ENCODE measurements around the gene PPP1R16B.

Gene PPP1R16B

DNA sequence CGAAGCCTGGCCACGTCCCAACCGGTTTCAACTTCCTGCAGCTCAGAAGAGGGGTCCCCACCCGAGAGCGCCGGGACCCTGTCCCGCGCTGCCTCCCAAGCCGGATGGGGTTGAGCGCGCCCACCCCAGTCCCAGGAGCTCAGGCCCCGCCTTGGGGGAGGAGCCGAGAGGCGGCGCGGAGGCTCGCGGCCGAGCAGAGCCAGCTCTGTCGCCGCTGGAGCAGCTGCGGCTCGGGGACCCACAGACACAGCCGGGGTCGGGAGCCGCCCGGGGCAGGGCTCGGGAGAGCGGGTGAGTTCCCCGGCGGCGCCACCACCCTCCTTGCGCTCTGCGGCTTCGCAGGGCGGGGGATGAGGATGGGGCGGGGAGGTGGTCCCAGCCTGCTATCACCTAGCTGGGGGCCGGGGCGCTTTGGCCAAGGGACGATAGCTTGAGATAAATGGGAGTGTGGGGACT is at the start of gene PPP1R16B:
Gene PPP1R16B (plus strand): TSS at position 196 of the 456 bp plus-strand sequence. CDS start 30,229 bp downstream, outside the sequence.
- no peaks in the 10 kb centered on the region for H3K9me3 Mint-ChIP-seq
- peaks cover 47% of the 10 kb centered on the region for H3K4me1 Mint-ChIP-seq (ENCODE audit: low read depth)
- H3K4me3 Mint-ChIP-seq: peak within 1 kb of the TSS; percentile 96
- H3K27me3 Mint-ChIP-seq (ENCODE audit: low read depth): no peaks in the 10 kb centered on the region
- peaks cover 29% of the 10 kb centered on the region for H3K36me3 Mint-ChIP-seq (ENCODE audit: low read depth)
- peak; percentile 80 for DNase-seq (ENCODE audit: low spot score)
- H3K27ac Mint-ChIP-seq: peak within 1 kb of the TSS; percentile 96

GRCh38 chr20:38757145-38757775 is 48.2 kb upstream of the PPP1R16B start:
- DNase-seq (ENCODE audit: low spot score): no peak
- Mint-ChIP-seq H3K4me1 (ENCODE audit: low read depth) (no peaks in the 10 kb centered on the region), H3K27ac (no peak overlapping the region), H3K27me3 (ENCODE audit: low read depth) (no peaks in the 10 kb centered on the region), H3K9me3 (no peaks in the 10 kb centered on the region), H3K4me3 (no peak overlapping the region), H3K36me3 (ENCODE audit: low read depth) (peaks cover 29% of the 10 kb centered on the region)

DNA sequence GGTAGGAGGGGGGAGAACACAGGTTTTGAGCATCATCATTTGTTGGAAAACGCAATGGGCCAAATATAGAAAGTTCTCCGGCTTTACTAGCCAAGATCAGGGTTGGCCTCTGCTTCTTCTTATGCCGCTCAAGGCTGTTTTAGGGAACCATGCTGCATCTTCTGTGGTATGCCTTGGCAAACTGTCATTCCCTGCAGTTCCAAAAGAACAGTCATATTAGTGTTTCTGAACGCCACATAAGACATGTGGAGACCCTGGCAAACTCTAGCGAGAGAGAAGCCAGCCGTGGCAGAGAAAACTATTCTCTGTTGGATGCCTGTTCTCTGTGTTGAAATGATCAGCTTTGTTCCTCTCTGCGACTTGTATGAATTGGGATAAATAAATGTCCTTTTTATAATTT is 46.4 kb upstream of the PPP1R16B start:
- peaks cover 32% of the 10 kb centered on the region for H3K36me3 Mint-ChIP-seq (ENCODE audit: low read depth)

GRCh38 chr20:38760978-38761377 is 44.5 kb upstream of the PPP1R16B start:
- Mint-ChIP-seq H3K27ac (no peak overlapping the region), H3K36me3 (ENCODE audit: low read depth) (peaks cover 36% of the 10 kb centered on the region), H3K4me3 (no peak overlapping the region), H3K9me3 (no peaks in the 10 kb centered on the region), H3K4me1 (ENCODE audit: low read depth) (peaks cover 14% of the 10 kb centered on the region), H3K27me3 (ENCODE audit: low read depth) (no peaks in the 10 kb centered on the region)
- DNase-seq (ENCODE audit: low spot score): no peak

More for the DNA sequence above, 46.4 kb upstream of the PPP1R16B start:
- no peak for DNase-seq (ENCODE audit: low spot score)
- Mint-ChIP-seq H3K9me3 (no peaks in the 10 kb centered on the region), H3K27ac (no peak overlapping the region), H3K27me3 (ENCODE audit: low read depth) (no peaks in the 10 kb centered on the region), H3K4me3 (no peak overlapping the region), H3K4me1 (ENCODE audit: low read depth) (peaks cover 9% of the 10 kb centered on the region)

DNA sequence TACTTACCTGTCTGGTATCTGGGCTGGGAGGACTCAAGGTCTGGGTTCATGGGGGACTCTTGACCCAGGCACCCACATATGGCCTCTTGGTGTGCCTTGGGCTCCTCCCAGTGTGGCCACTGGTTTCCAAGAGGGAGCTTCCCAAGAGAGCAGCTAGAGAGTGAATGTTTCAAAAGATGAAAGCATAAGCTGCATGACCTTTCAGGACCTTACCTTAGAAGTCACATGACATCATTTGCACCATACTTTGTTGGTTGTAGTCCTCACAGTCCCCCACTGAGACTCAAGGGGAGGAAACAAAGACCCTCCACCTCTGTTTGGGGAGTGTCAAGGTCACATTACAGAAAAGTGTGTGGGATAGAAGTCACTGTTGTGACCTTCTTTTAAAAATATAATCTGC is 43.3 kb upstream of the PPP1R16B start:
- no peaks in the 10 kb centered on the region for H3K27me3 Mint-ChIP-seq (ENCODE audit: low read depth)
- H3K9me3 Mint-ChIP-seq: no peaks in the 10 kb centered on the region
- H3K4me3 Mint-ChIP-seq: no peak overlapping the region
- peaks cover 14% of the 10 kb centered on the region for H3K4me1 Mint-ChIP-seq (ENCODE audit: low read depth)
- no peak for DNase-seq (ENCODE audit: low spot score)
- no peak overlapping the region for H3K27ac Mint-ChIP-seq
- peaks cover 38% of the 10 kb centered on the region for H3K36me3 Mint-ChIP-seq (ENCODE audit: low read depth)

GRCh38 chr20:38763616-38764015 is 41.9 kb upstream of the PPP1R16B start:
- Mint-ChIP-seq H3K9me3 (no peaks in the 10 kb centered on the region), H3K4me1 (ENCODE audit: low read depth) (peaks cover 14% of the 10 kb centered on the region), H3K36me3 (ENCODE audit: low read depth) (peaks cover 42% of the 10 kb centered on the region), H3K27ac (no peak overlapping the region), H3K27me3 (ENCODE audit: low read depth) (no peaks in the 10 kb centered on the region), H3K4me3 (no peak overlapping the region)
- no peak for DNase-seq (ENCODE audit: low spot score)

DNA sequence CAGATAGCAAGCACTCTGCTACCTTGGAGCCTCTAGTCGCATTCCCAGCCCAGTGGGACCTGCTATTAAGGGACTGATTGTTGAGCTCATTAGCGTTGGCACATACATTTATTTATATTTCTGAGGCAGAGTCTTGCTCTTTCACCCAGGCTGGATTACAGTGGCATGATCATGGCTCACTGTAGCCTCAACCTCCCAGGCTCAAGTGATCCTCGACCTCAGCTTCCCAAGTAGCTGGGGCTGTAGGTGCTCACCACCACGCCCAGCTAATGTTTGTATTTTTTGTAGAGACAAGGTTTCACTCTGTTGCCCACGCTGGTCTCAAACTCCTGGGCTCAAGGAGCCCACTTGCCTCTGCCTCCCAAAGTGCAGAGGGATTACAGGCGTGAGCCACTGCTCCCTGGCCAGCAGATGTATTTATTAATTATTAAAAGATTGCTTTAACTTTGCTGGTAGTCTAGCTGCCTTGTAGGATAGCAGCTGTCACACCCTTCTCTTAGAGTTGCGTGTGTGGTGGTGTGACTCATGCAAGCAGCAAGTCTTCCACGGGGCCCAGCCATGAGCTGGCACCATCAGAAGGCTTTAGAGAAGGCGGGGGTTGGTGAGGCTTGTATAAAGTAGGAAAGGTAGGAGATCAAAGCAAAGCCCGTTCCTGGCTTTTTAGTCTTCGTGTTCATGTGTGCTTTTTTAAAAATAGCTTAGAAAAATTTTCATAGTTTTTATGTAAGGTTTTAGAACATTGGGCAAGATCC is 40.8 kb upstream of the PPP1R16B start:
- peak overlapping the region; percentile 72 for H3K27ac Mint-ChIP-seq
- H3K36me3 Mint-ChIP-seq (ENCODE audit: low read depth): peaks cover 40% of the 10 kb centered on the region

DNA sequence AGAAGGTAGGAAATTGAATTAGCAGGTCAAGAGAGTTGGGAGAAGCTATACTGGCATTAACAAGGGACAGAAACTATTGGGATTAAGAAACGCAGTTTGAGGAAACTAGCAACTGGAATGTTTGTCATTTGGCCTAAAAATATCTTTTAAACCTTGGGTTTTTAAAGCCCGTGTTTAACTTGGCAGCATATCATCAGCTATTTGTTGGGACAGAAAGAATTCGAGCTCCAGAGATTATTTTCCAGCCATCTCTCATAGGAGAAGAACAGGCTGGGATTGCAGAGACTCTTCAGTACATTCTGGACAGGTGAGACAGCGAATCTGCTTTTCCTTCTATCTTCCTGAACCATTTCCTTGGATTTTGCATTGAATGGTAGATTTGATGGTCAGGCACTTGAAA is 39.4 kb upstream of the PPP1R16B start:
- no peaks in the 10 kb centered on the region for H3K27me3 Mint-ChIP-seq (ENCODE audit: low read depth)
- no peaks in the 10 kb centered on the region for H3K9me3 Mint-ChIP-seq
- H3K4me1 Mint-ChIP-seq (ENCODE audit: low read depth): peaks cover 14% of the 10 kb centered on the region
- H3K4me3 Mint-ChIP-seq: no peak overlapping the region
- peaks cover 33% of the 10 kb centered on the region for H3K36me3 Mint-ChIP-seq (ENCODE audit: low read depth)
- DNase-seq (ENCODE audit: low spot score): no peak
- H3K27ac Mint-ChIP-seq: no peak overlapping the region

More for the DNA sequence above, 40.8 kb upstream of the PPP1R16B start:
- Mint-ChIP-seq H3K4me1 (ENCODE audit: low read depth) (peaks cover 14% of the 10 kb centered on the region), H3K27me3 (ENCODE audit: low read depth) (no peaks in the 10 kb centered on the region), H3K9me3 (no peaks in the 10 kb centered on the region), H3K4me3 (no peak overlapping the region)
- DNase-seq (ENCODE audit: low spot score): peak; percentile 45

DNA sequence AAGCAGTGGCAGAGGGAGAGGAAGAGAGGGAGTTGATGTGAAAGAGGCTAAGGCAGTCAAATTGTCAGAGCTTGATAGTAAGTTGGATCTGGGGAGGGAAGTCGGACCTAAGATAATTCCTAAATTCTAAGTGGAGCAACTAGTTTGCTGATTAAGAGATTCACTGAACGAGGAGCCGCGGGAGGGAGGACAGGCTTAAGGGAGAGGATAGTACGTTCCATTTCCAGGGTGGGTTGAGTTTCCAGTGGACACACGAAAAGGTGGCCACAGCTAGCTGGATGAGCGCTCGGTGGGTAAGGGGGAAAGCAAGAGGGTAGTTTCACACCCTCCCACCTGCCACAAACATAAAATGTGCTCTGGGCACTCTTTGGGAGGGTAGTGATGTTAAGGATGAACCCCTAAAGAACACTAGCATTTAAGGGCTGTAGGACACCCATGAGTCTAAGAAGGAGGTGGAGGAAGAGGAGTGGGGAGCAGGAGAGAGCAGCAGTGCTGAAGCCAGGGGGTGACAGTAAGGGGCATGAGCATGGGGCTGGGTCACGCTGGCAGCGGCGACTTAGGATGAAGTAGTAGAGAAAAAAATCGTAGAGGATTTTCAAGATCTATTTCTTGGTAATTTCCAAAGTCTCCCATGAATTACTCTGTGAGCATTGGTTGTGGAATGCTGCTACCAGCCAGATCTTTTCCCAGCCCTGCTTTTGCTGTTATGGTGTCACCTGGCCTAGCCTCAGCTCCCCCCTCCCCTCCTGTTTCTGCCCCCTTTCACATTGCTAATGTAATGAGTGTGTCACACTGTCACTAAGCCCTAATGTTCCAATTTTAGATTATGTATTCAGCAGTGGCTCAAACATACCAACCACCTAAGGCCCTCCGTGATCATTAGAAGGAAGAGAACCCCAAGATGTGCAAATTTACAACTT is 35.9 kb upstream of the PPP1R16B start:
- Mint-ChIP-seq H3K9me3 (peaks cover 9% of the 10 kb centered on the region), H3K4me1 (ENCODE audit: low read depth) (peaks cover 4% of the 10 kb centered on the region), H3K4me3 (no peak overlapping the region), H3K27me3 (ENCODE audit: low read depth) (no peaks in the 10 kb centered on the region), H3K36me3 (ENCODE audit: low read depth) (peaks cover 42% of the 10 kb centered on the region), H3K27ac (no peak overlapping the region)
- no peak for DNase-seq (ENCODE audit: low spot score)

GRCh38 chr20:38770546-38770945 is 35.0 kb upstream of the PPP1R16B start:
- Mint-ChIP-seq H3K36me3 (ENCODE audit: low read depth) (peaks cover 41% of the 10 kb centered on the region), H3K27me3 (ENCODE audit: low read depth) (no peaks in the 10 kb centered on the region), H3K9me3 (peaks cover 12% of the 10 kb centered on the region), H3K4me1 (ENCODE audit: low read depth) (peaks cover 1% of the 10 kb centered on the region), H3K27ac (no peak overlapping the region), H3K4me3 (no peak overlapping the region)
- no peak for DNase-seq (ENCODE audit: low spot score)

DNA sequence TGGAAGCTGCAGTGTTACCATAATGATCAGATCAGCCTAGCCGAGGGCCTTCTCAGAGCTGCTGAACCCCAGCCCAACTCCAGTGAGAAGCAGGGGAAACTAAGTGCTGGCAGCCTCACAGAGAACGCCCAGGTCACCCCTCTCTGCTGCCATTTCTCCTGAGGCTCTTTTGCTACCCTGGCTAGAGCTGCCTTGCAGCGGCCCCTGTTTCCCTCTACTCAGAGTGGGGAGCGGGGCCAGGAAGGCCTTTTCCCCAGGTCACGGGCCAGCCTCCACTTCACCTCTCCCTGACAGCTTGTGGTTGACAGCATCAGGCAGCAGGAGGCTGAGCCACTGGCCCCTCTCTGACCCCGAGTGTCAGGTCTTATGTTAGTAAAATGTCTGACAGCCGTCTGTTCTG is 34.5 kb upstream of the PPP1R16B start:
- no peaks in the 10 kb centered on the region for H3K27me3 Mint-ChIP-seq (ENCODE audit: low read depth)
- H3K9me3 Mint-ChIP-seq: peaks cover 12% of the 10 kb centered on the region
- H3K4me1 Mint-ChIP-seq (ENCODE audit: low read depth): peaks cover 1% of the 10 kb centered on the region
- no peak overlapping the region for H3K4me3 Mint-ChIP-seq
- H3K36me3 Mint-ChIP-seq (ENCODE audit: low read depth): peaks cover 38% of the 10 kb centered on the region
- no peak overlapping the region for H3K27ac Mint-ChIP-seq
- DNase-seq (ENCODE audit: low spot score): no peak

DNA sequence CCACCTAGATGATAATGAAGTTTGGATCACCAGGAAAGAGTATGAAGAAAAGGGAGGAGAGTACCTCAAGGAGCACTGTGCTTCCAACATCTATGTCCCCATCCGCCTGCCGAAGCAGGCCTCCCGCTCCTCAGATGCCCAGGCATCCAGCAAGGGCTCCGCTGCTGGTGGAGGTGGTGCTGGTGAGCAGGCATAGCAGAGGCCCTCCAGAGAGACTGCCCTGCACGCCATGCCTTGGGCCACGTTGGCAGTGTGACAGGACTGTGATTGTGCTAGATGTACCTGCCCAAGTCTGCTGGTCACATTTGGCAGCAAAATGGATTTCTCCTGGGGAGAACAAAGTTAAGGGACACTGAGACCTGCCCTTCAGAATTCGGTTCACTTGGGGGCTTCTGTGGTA is 33.9 kb upstream of the PPP1R16B start:
- Mint-ChIP-seq H3K36me3 (ENCODE audit: low read depth) (peaks cover 38% of the 10 kb centered on the region), H3K9me3 (peaks cover 12% of the 10 kb centered on the region), H3K4me1 (ENCODE audit: low read depth) (peaks cover 1% of the 10 kb centered on the region), H3K4me3 (no peak overlapping the region), H3K27ac (no peak overlapping the region), H3K27me3 (ENCODE audit: low read depth) (no peaks in the 10 kb centered on the region)
- no peak for DNase-seq (ENCODE audit: low spot score)

GRCh38 chr20:38774167-38774566 is 31.3 kb upstream of the PPP1R16B start:
- peaks cover 1% of the 10 kb centered on the region for H3K4me1 Mint-ChIP-seq (ENCODE audit: low read depth)
- DNase-seq (ENCODE audit: low spot score): no peak
- H3K27me3 Mint-ChIP-seq (ENCODE audit: low read depth): no peaks in the 10 kb centered on the region
- H3K36me3 Mint-ChIP-seq (ENCODE audit: low read depth): peaks cover 31% of the 10 kb centered on the region
- peaks cover 12% of the 10 kb centered on the region for H3K9me3 Mint-ChIP-seq
- no peak overlapping the region for H3K27ac Mint-ChIP-seq
- H3K4me3 Mint-ChIP-seq: no peak overlapping the region

GRCh38 chr20:38776363-38776762 is 29.1 kb upstream of the PPP1R16B start:
- H3K9me3 Mint-ChIP-seq: peaks cover 12% of the 10 kb centered on the region
- peaks cover 6% of the 10 kb centered on the region for H3K4me1 Mint-ChIP-seq (ENCODE audit: low read depth)
- no peak overlapping the region for H3K4me3 Mint-ChIP-seq
- H3K27me3 Mint-ChIP-seq (ENCODE audit: low read depth): no peaks in the 10 kb centered on the region
- DNase-seq (ENCODE audit: low spot score): no peak
- H3K36me3 Mint-ChIP-seq (ENCODE audit: low read depth): peaks cover 28% of the 10 kb centered on the region
- H3K27ac Mint-ChIP-seq: no peak overlapping the region

Measured in T-helper 2 cell treated with Interferon-gamma antibody and Interleukin-4, amounts not matched to agents 5 μg/mL and 100 μg/mL, for 36 hours (primary cell).